Caco-2 (cell line): ENCODE results near the gene RGS18. TPM values are rescaled to one million over a fixed set of nuclear protein-coding genes. Genes with fewer than 3 reads are reported as not detected.
"Not testable (repeated sequence)": the region's sequence is repeated elsewhere in the genome, so short reads cannot be mapped to it uniquely, and the experiment has no call there.

ENCODE experiments used
- BruUV-seq: library from RNA; stranded (reverse); fragments of 400-500 nt; replicated peaks from 2 replicates; lab custom pipeline; 2021; lab: Mats Ljungman, UMichigan
- CTCF ChIA-PET: fragments of 300-600 bp; sonication (Branson Sonifier 250); formaldehyde crosslinking; loops from one replicate; lab custom pipeline; 2022; ENCODE audit warnings: antibody characterized with exemption; lab: Charles Lee
- POLR2A ChIA-PET: fragments of 300-600 bp; sonication (Branson Sonifier 250); formaldehyde crosslinking; loops from one replicate; lab custom pipeline; 2022; ENCODE audit warnings: antibody characterized with exemption; lab: Charles Lee
- DNase-seq, 2 experiments: peaks; one replicate each; pipeline versions ENCODE4 v3.0.0 to v3.0.0-alpha.2; 2020 to 2022
- H3K27me3 ChIP-seq: replicated peaks from 2 replicates; pipeline ENCODE4 v1.6.0; 2011; ENCODE audit warnings: low read length; ENCODE audit not compliant: control insufficient read depth, insufficient read depth
- H3K36me3 ChIP-seq: 2 replicates; pipeline ENCODE4 v1.5.1; 2011; ENCODE audit warnings: low read length; ENCODE audit not compliant: control insufficient read depth, insufficient read depth
- H3K4me1 ChIP-seq: fragments of 250-450 bp; sonication (Bioruptor Pico); 2 replicates; pipeline ENCODE4 v1.5.1; 2020; ENCODE audit warnings: mild to moderate bottlenecking
- H3K4me3 ChIP-seq: 2 replicates; pipeline ENCODE4 v1.5.1; 2011; ENCODE audit warnings: low read depth, mild to moderate bottlenecking, control low read depth, low read length
- H3K9me3 ChIP-seq: fragments of 250-450 bp; sonication (Bioruptor Pico); 2 replicates; pipeline ENCODE4 v1.5.1; 2020; ENCODE audit warnings: mild to moderate bottlenecking, moderate library complexity
- H3K27ac Mint-ChIP-seq: one replicate; pipeline ENCODE4 v1.8.0; 2022; ENCODE audit warnings: mixed read lengths; ENCODE audit not compliant: unreplicated experiment
- H3K27me3 Mint-ChIP-seq: one replicate; pipeline ENCODE4 v1.8.0; 2022; ENCODE audit warnings: mixed read lengths; ENCODE audit not compliant: insufficient read depth, unreplicated experiment
- H3K36me3 Mint-ChIP-seq: one replicate; pipeline ENCODE4 v1.8.0; 2022; ENCODE audit warnings: mild to moderate bottlenecking, mixed read lengths; ENCODE audit not compliant: insufficient read depth, unreplicated experiment
- H3K4me1 Mint-ChIP-seq: one replicate; pipeline ENCODE4 v1.8.0; 2022; ENCODE audit warnings: low read depth, mixed read lengths; ENCODE audit not compliant: unreplicated experiment
- H3K4me3 Mint-ChIP-seq: one replicate; pipeline ENCODE4 v1.8.0; 2022; ENCODE audit warnings: mild to moderate bottlenecking, moderate library complexity, mixed read lengths; ENCODE audit not compliant: unreplicated experiment
- H3K9me3 Mint-ChIP-seq: one replicate; pipeline ENCODE4 v1.8.0; 2022; ENCODE audit warnings: mixed read lengths; ENCODE audit not compliant: unreplicated experiment
- intact Hi-C: fragments of 100-400 bp; cut with micrococcal nuclease; formaldehyde crosslinking; loops from one replicate; pipeline ENCODE4 v1.10.0; 2022; ENCODE audit not compliant: unreplicated experiment
- total RNA-seq: library from RNA; stranded (reverse); gene quantifications from 2 replicates; pipeline ENCODE4 v1.2.3, GENCODE V29; 2022
- TF ChIP-seq, protein P1 (sequence below), 2 experiments: fragments of 200-600 bp in 1 of 2; IDR thresholded peaks; 1 replicate in 1 of 2; 2 replicates in 1 of 2; pipeline versions ENCODE4 v1.5.1 to v1.8.0; 2011 to 2022; ENCODE audit warnings: antibody characterized with exemption in 1 of 2, control low read depth in 1 of 2, inconsistent platforms in 1 of 2, low read depth in 1 of 2, low read length in 1 of 2, mild to moderate bottlenecking in 1 of 2, moderate library complexity in 1 of 2; ENCODE audit not compliant: insufficient read depth in 1 of 2, severe bottlenecking in 1 of 2, unreplicated experiment in 1 of 2

RGS18 gene
- total RNA-seq, 1 experiment from 2014 or later, result not detected

DNA sequence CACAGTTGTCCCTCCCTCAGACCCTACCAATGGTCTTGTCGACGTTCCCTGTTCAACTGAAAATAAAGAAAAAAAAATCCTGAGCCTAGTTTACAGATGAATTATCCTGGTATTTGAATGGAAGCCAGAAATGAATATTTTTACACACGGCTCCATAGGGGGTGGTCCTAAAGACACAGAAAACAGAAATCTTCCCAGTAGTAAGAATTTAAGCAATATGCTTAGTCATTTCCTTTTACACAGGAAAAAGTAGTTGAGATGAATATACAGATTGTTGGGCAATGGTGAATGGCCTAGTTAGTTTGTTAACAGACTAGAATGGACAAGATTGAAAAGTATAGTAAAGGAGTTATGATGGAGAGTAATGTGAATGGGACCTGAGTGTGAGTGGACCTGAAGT, 67.4 kb downstream of the RGS18 start:
- no peaks in the 10 kb centered on the region for H3K4me1 ChIP-seq
- intact Hi-C loops, result no loop called here
- no TSS peak for BruUV-seq
- CTCF ChIA-PET, result no interaction called here
- POLR2A ChIA-PET, result no interaction called here
- no peaks in the 10 kb centered on the region for H3K36me3 ChIP-seq
- H3K36me3 Mint-ChIP-seq, result no peaks in the 10 kb centered on the region
- DNase-seq, result no peak
- no peak overlapping the region for H3K4me3 Mint-ChIP-seq
- H3K27ac Mint-ChIP-seq, result no peak overlapping the region
- no peak overlapping the region for H3K4me3 ChIP-seq
- TF ChIP-seq, protein P1, sequence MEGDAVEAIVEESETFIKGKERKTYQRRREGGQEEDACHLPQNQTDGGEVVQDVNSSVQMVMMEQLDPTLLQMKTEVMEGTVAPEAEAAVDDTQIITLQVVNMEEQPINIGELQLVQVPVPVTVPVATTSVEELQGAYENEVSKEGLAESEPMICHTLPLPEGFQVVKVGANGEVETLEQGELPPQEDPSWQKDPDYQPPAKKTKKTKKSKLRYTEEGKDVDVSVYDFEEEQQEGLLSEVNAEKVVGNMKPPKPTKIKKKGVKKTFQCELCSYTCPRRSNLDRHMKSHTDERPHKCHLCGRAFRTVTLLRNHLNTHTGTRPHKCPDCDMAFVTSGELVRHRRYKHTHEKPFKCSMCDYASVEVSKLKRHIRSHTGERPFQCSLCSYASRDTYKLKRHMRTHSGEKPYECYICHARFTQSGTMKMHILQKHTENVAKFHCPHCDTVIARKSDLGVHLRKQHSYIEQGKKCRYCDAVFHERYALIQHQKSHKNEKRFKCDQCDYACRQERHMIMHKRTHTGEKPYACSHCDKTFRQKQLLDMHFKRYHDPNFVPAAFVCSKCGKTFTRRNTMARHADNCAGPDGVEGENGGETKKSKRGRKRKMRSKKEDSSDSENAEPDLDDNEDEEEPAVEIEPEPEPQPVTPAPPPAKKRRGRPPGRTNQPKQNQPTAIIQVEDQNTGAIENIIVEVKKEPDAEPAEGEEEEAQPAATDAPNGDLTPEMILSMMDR (IDR thresholded peaks at IDR 0.05; ENCODE audit: insufficient read depth in 1 of 2, low read depth in 1 of 2, low read length in 1 of 2, severe bottlenecking in 1 of 2, unreplicated experiment in 1 of 2), result no peak
- H3K27me3 ChIP-seq, result no peaks in the 10 kb centered on the region
- H3K9me3 ChIP-seq, result no peaks in the 10 kb centered on the region
- no peaks in the 10 kb centered on the region for H3K4me1 Mint-ChIP-seq
- no peaks in the 10 kb centered on the region for H3K9me3 Mint-ChIP-seq
- H3K27me3 Mint-ChIP-seq, result no peaks in the 10 kb centered on the region

DNA sequence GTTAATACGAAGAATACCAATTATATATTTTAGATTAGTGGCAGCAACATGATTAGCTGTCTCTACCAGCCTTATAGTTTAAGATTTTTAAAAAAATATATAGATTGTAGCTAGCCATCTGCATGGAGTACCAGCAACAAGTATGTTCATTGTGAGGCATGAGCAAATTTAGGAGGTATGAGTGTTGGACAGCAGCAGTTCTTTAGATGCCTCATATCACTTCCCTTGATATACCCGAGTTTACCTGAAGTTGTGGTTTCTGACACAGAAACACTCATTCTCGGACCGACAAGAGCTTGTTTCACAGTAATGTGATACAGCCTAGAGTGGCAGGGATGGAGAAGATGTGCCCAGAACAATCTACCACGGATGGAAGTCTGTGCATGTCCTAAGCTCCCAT, 69.1 kb downstream of the RGS18 start:
- H3K4me3 Mint-ChIP-seq, result no peak overlapping the region
- H3K36me3 Mint-ChIP-seq, result no peaks in the 10 kb centered on the region
- Histone ChIP-seq H3K4me1 (no peaks in the 10 kb centered on the region), H3K36me3 (no peaks in the 10 kb centered on the region), H3K4me3 (no peak overlapping the region), H3K9me3 (no peaks in the 10 kb centered on the region), H3K27me3 (no peaks in the 10 kb centered on the region)
- intact Hi-C loops, result no loop called here
- TF ChIP-seq, protein P1 (IDR thresholded peaks at IDR 0.05; ENCODE audit: insufficient read depth in 1 of 2, low read depth in 1 of 2, low read length in 1 of 2, severe bottlenecking in 1 of 2, unreplicated experiment in 1 of 2), result no peak
- H3K27ac Mint-ChIP-seq, result no peak overlapping the region
- POLR2A ChIA-PET, result no interaction called here
- no peaks in the 10 kb centered on the region for H3K27me3 Mint-ChIP-seq
- BruUV-seq, result no TSS peak
- CTCF ChIA-PET, result no interaction called here
- no peak for DNase-seq
- no peaks in the 10 kb centered on the region for H3K9me3 Mint-ChIP-seq
- no peaks in the 10 kb centered on the region for H3K4me1 Mint-ChIP-seq

DNA sequence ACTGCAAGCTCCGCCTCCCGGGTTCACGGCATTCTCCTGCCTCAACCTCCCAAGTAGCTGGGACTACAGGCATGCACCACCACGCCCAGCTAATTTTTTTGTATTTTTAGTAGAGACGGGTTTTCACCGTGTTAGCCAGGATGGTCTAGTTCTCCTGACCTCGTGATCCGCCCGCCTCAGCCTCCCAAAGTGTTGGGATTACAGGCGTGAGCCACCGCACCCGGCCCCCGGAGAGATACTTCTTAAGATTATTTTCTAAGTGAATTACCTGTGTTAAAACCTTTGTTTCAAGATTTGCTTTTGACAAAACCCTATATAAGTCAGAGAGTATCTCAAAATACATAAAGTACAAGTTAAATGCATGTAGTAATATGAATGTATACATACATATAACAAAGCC, 69.7 kb downstream of the RGS18 start:
- POLR2A ChIA-PET, H3K27ac Mint-ChIP-seq, H3K4me3 Mint-ChIP-seq, DNase-seq, H3K9me3 ChIP-seq, intact Hi-C loops, H3K36me3 Mint-ChIP-seq, BruUV-seq, H3K4me1 Mint-ChIP-seq, H3K36me3 ChIP-seq, CTCF ChIA-PET, H3K9me3 Mint-ChIP-seq, H3K27me3 Mint-ChIP-seq, H3K4me1 ChIP-seq, H3K27me3 ChIP-seq, H3K4me3 ChIP-seq: not testable (repeated sequence)
